Pons (tissue), 1 donor: ENCODE data around the gene RBM15.

ENCODE experiments used
- DNase-seq: peaks from one replicate; pipeline ENCODE4 v3.0.0-alpha.2; 2016; ENCODE audit warnings: low spot score

RBM15 gene

GRCh38 chr1:110321045-110321444 lies 18.1 kb upstream of the RBM15 start:
- no peak for DNase-seq

- no peak for DNase-seq
These were observed 17.3 kb upstream of the RBM15 start for GRCh38 chr1:110321846-110322245.

GRCh38 chr1:110324667-110325066 lies 14.5 kb upstream of the RBM15 start:
- DNase-seq, result no peak

- DNase-seq, result no peak
These were observed 12.4 kb upstream of the RBM15 start for GRCh38 chr1:110326826-110327225.

GRCh38 chr1:110328274-110328673 lies 10.9 kb upstream of the RBM15 start:
- DNase-seq, result no peak

- DNase-seq, result no peak
These were observed 10.5 kb upstream of the RBM15 start for GRCh38 chr1:110328700-110329099.

GRCh38 chr1:110335265-110335664 lies 3.9 kb upstream of the RBM15 start:
- DNase-seq, result no peak

- DNase-seq, result no peak
These were observed 2.7 kb upstream of the RBM15 start for GRCh38 chr1:110336300-110337039.

GRCh38 chr1:110337704-110338308 lies 1.4 kb upstream of the RBM15 start:
- DNase-seq, result peak; percentile 56

GRCh38 chr1:110338309-110338885 lies 780 bp upstream of the RBM15 start:
- peak; percentile 93 for DNase-seq

GRCh38 chr1:110339407-110340206 lies 430 bp downstream of the RBM15 start:
- no peak for DNase-seq

- DNase-seq, result no peak
These were observed 961 bp downstream of the RBM15 start for GRCh38 chr1:110340207-110340468.

- DNase-seq, result no peak
These were observed 2.1 kb downstream of the RBM15 start for GRCh38 chr1:110341146-110341871.

GRCh38 chr1:110341872-110342331 lies 2.7 kb downstream of the RBM15 start:
- DNase-seq, result no peak

GRCh38 chr1:110343249-110343648 lies 4.1 kb downstream of the RBM15 start:
- no peak for DNase-seq

- DNase-seq, result no peak
These were observed 5.0 kb downstream of the RBM15 start for GRCh38 chr1:110344152-110344551.

- no peak for DNase-seq
These were observed 6.3 kb downstream of the RBM15 start for GRCh38 chr1:110345480-110345879.

- DNase-seq, result no peak
These were observed 7.5 kb downstream of the RBM15 start for GRCh38 chr1:110346690-110347089.

GRCh38 chr1:110347182-110347893 lies 8.2 kb downstream of the RBM15 start:
- no peak for DNase-seq

GRCh38 chr1:110348050-110348449 lies 8.9 kb downstream of the RBM15 start:
- DNase-seq, result no peak

GRCh38 chr1:110348771-110349170 lies 9.6 kb downstream of the RBM15 start:
- no peak for DNase-seq
